GDM1 (cell line): Measurements from ENCODE around the gene TUT1.
"Not testable (repeated sequence)": the region's sequence is repeated elsewhere in the genome, so short reads cannot be mapped to it uniquely, and the experiment has no call there.

ENCODE experiments used
- DNase-seq: peaks from one replicate; lab custom pipeline; 2025; lab: John Stamatoyannopoulos, UW

TUT1 gene, protein sequence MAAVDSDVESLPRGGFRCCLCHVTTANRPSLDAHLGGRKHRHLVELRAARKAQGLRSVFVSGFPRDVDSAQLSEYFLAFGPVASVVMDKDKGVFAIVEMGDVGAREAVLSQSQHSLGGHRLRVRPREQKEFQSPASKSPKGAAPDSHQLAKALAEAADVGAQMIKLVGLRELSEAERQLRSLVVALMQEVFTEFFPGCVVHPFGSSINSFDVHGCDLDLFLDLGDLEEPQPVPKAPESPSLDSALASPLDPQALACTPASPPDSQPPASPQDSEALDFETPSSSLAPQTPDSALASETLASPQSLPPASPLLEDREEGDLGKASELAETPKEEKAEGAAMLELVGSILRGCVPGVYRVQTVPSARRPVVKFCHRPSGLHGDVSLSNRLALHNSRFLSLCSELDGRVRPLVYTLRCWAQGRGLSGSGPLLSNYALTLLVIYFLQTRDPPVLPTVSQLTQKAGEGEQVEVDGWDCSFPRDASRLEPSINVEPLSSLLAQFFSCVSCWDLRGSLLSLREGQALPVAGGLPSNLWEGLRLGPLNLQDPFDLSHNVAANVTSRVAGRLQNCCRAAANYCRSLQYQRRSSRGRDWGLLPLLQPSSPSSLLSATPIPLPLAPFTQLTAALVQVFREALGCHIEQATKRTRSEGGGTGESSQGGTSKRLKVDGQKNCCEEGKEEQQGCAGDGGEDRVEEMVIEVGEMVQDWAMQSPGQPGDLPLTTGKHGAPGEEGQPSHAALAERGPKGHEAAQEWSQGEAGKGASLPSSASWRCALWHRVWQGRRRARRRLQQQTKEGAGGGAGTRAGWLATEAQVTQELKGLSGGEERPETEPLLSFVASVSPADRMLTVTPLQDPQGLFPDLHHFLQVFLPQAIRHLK

GRCh38 chr11:62591448-62592145, at the start of gene TUT1:
Gene TUT1, minus strand, starts transcription at chr11:62591523. Its CDS starts 38 bp downstream, at chr11:62591485.
- DNase-seq = peak; percentile 99

DNA sequence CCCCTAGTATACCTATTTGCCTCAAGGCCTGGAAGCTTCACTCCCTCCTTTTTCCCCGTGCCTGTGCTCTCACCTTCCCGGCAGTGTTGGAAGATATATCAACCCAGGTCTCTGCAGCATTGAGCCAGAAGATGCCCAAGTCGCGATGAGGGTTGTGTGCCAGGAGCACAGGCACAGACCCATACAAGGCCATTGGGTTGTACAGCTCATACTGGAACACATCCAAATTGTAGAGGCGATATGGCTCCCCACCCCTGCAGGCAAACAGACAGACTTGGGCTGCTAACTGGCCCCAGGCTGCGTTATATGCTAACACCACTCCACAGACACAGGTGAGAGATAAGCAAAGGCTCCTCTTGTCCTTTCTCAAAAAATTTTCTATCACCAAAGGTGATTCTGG, 41.2 kb upstream of the TUT1 start:
- no peak for DNase-seq

DNA sequence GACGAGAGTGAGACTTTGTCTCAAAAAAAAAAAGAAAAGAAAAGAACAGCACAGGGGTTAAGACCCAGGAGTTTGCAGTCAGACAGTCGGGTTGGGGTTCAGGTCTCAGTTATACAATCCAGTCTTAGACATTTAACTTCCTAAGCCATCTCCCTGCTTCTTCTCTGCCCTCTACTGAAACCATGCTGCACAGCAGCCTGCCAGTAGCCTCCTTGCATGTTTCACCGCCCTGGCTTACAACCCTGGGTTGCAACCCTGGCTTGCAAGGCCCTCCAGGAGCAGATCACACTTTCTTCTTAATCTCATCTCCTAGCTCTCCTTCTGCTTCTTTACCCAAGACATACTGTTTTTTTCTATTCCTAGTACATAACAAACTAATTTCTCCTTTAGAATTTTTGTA, 36.4 kb upstream of the TUT1 start:
- no peak for DNase-seq

DNA sequence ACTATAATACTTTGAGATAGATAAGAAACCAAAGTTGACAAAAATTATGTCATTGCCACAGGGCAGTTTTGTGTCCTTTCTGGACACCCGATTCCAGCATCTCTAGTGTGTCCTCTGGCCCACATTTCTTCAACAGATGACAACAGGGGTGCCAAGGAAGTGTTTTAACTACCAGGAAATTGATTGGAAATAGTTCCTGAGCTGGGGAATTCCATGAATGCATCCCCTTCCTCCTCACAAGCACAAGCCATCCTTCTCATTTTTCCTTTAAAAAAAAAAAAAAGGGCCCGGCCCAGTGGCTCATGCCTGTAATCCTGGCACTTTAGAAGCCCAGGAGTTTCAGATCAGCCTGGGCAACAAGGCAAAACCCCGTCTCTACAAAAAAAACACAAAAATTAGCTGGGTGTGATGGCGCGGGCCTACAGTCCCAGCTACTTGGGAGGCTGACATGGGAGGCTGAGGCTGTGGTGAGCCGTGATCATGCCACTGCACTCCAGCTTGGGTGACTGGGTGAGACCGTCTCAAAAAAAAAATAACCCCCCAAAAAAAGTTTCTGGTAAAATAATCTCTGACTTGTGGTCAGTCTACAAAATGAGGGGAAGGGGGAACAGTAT, 31.3 kb upstream of the TUT1 start:
- no peak for DNase-seq

- DNase-seq = peak; percentile 87
Measured at GRCh38 chr11:62621567-62622470, 30.5 kb upstream of the TUT1 start, which contains the start of gene B3GAT3. Gene B3GAT3, minus strand, starts transcription at chr11:62621986. Its CDS starts 39 bp downstream, at chr11:62621947.

DNA sequence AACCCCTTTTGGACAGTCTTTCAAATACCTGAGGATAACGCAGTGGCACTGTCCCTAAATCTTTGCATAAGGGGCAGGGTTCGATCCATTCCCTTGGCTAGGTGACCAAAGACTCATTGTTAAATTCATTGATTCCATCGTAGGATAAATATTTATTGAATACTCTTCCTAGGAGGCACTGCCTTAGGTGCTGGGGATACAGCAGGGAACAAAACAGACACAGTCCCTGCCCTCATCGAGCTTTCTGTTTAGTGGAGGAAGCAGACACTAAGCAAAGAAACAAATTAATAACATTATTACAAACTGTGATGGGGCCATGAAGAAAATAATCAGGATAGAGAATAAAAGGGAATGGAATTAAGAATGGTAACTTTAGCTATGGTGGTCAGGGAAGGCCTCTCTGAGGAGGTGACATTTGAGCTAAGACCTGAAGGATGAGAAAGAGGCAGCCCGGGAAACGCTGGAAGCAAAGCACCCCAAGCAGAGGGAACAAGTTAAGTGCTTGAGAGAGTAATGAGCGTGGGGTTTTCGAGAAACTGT, 29.8 kb upstream of the TUT1 start:
- DNase-seq = no peak

DNA sequence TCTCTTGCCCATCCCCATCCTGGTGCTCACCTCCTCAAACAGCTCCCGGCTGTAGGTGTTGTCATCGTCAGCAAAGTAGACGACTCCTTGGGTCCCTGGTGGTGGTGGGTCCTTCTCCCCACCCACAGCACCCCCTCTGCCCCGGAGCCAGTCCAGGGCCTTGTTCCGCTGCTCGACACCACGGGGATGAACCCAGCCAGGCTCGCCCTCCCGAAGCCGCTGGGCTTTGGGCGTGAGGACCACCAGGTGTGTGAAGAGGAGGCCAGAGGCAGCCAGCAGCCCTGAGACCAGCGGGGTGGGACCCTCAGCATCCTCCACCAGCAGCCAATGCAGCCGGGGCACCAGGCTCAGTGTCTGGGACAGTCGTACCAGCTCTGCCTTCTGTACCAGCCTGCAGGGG, 25.6 kb upstream of the TUT1 start:
- not testable (repeated sequence) for DNase-seq

- DNase-seq = no peak
Measured at GRCh38 chr11:62615521-62615920, 24.2 kb upstream of the TUT1 start.

DNA sequence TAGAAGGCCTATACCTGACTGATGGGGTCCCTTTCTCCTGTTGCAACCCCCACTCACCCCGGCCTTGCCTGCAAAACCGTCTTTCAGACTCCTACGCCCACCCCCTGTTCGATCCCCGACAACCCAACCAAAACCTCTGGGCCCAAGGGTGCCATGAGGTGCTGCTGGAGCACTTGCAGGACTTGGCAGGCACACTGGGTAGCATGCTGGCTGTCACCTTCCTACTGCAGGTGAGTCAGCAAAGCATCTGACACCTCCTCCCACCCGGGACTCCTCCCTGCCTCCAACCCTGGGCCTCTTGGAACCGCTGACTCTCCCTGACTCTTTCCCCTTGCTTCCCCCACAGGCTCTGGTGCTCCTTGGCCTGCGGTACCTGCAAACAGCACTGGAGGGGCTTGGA, 23.0 kb upstream of the TUT1 start:
- DNase-seq = no peak

DNA sequence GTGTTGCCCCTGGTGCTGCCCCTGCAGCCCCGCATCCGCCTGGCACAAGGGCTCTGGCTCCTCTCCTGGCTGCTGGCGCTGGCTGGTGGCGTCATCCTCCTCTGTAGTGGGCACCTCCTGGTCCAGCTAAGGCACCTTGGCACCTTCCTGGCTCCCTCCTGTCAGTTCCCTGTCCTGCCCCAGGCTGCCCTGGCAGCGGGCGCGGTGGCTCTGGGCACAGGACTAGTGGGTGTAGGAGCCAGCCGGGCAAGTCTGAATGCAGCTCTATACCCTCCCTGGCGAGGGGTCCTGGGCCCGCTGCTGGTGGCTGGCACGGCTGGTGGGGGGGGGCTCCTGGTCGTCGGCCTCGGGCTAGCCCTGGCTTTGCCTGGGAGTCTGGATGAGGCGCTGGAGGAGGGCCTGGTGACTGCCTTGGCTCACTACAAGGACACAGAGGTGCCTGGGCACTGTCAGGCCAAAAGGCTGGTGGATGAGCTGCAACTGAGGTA, 22.0 kb upstream of the TUT1 start:
- no peak for DNase-seq

GRCh38 chr11:62612366-62613290, 21.3 kb upstream of the TUT1 start, which contains the start of the genes EML3 and ROM1:
Gene EML3, minus strand, starts transcription at chr11:62612775. Its CDS starts 318 bp downstream, at chr11:62612457.
Gene ROM1, plus strand, starts transcription at chr11:62613257. Its CDS starts 25 bp downstream, at chr11:62613282.
- DNase-seq = peak; percentile 90

DNA sequence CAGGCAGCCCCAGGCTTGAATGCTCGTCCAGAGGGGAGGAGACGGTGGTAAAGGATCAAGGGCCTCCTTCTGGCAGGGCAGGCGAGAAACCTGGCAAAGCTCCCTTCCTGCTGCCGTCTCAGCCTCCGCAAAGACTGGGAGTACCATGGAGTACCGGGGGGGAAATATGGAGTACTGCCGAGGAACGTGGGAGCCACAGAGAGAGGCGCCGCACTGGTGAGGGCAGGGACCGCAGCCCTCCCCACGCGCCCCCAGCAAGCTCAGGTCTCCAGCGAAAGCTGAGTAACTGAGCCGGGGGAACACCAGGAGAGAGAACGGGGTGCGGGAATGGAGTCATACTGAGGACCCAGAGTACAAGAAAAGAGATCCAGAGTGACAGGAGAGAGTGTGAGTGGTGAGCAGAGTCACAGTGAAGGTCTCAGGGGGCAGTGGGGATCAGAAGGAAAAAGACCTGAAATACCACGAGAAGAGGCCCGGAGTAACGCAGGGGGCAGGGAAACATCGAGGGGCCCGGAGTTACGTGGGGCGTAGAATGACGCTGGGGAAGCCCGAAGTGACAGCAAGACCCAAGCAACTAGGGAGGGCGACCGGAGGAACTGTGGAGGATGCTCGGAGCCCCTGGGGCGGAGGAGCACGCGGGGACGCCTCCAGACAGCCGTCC, 20.5 kb upstream of the TUT1 start:
- peak; percentile 51 for DNase-seq

DNA sequence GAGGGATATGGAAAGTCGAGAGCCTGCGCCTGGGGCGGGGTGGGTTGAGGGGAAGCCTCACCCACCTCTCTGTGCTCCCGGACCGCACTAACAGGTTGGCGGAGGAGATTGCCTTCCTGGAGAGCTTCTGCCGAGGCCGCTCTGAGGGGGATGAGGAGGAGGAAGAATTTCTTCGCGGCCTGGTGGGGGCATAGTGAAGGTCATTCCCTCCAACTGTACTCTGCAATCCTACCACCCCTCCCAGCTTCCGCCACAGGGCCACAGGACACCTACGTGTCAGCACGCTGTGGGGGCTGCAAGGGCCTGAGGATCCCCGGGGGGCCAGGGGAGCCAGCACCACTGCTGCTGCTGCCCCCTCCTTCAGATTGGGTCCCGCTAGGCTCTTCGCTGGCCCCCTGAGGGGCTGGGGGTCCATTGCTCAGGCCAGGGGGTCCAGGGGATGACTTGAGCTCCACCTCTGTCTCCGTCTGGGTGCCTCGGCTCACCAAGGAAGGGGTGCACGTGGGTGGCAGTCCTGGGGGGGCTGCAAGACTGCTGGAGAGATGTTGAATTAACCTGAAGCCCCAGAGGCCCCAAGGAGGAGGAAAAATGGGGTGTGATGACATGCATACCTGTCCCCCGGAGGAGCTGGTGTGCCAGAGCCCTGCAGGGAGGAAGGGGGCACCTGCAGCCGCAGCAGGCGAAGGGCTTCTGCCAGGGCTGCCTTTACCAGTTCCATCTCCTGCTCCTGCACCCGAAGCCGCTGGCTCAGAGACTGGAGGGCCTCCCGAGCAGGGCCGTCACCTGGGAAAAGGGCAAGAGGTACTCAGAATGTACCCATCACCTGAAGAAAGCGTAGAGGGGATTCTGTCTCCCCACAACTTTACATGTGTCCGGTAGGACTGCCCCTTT, 19.7 kb upstream of the TUT1 start:
- no peak for DNase-seq

GRCh38 chr11:62610403-62610802, 19.1 kb upstream of the TUT1 start:
- no peak for DNase-seq

- DNase-seq = no peak
Measured at GRCh38 chr11:62608776-62609175, 17.5 kb upstream of the TUT1 start.

DNA sequence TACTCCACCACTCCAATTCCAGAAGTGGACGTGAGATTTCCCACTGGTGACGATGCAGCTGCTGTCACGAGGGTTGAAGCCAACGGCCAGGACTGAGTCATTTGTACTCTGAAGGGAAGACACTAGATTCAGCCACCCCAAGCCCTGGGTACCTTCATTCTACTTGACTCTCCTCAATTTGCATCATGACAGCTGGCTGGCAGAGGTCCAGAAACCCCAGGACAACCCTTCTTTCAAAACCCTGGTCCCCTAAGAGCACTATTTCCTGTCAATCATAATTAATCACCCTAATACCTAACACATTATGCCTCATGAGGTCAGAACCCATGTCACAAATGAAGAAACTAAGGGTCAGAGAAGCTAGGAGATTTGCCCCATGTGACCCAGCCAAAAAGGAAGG, 16.4 kb upstream of the TUT1 start:
- DNase-seq = no peak

GRCh38 chr11:62605902-62606301, 14.6 kb upstream of the TUT1 start:
- no peak for DNase-seq
